GM21515 (cell line): ENCODE results near the gene CPED1.
"Not testable (repeated sequence)": the region's sequence is repeated elsewhere in the genome, so short reads cannot be mapped to it uniquely, and the experiment has no call there.

ENCODE experiments used
- ATAC-seq: cut with Tn5 transposase; IDR thresholded peaks from one replicate; pipeline ENCODE4 v1.9.1; 2021; ENCODE audit not compliant: unreplicated experiment

CPED1 gene

DNA sequence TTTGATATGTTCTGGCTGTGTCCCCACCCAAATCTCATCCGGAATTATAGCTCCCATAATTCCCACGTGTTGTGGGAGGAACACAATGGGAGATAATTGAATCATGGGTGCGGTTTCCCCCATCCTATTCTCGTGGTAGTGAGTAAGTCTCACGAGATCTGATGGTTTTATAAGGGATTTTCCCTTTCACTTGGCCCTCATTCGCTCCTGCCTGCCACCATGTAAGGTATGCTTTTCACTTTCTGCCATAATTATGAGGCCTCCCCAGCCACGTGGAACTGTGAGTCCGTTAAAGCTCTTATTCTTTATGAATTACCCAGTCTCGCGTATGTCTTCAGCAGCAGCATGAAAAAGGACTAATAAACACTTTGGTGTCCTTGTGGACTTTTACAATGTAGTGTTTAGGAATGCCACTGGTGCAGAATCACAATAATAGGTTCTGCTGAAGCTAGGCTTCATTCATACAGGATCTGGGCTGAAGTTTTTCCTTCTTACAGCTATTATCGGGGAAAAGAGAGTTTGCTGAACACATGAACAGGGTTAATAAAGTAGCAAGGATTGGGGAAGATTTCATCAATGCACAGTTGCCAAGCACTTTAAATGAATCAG lies 74.3 kb downstream of the CPED1 start:
- no peak for ATAC-seq

GRCh38 chr7:121067717-121068116 lies 79.2 kb downstream of the CPED1 start:
- ATAC-seq, result not testable (repeated sequence)

DNA sequence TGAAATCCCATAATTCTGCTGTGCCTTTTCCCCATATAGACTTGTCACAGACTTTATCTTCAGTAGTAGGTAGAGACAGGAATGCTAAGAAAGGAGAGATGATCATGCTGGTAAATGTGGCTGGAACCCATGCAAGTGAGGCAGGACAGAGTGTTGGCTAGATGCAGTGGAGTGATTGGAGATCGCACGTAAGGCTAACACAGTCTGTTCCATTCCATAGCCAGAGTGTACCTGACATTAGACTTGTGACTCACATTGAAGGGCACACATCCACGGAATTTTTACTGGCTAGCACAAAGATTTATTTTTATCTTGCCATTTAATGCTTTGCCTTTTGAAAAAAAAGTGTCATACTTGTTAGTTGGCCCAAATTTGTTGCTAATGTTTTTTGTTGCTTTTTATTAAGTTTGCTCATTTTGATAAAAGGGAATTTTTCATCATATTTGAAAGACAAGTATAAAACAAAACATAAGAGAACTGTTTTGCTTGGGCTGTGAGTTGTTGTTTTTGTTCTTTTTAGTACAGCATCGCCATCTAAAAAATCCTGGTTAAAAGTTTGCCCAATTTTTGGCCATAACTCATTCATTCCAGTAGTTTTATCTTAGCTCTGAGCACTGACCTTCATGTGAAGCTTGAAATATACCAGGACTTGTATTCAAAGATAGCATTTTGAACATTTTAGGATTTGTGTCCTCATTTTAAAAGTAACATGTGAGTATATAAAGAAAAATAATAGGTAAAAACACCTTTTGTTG lies 81.0 kb downstream of the CPED1 start:
- ATAC-seq, result no peak

DNA sequence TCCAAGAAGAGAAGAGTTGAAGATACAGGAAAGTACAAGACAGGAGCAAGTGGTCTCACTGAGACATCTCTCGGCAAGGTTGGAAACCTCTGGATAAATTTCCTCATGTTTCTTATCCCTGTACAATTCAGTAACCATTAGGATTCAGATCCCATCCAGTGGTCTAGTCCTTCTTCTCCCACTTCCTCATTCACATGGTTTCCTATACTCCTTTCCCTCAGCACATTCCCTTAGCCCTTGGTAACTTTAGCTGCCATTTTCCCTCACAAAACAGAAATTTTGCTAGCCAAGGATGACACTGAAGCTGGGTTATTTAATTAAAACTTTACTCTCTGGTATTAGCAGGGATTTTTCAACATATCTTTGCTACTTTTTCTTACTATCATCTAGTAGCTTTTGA lies 82.6 kb downstream of the CPED1 start:
- ATAC-seq, result no peak

DNA sequence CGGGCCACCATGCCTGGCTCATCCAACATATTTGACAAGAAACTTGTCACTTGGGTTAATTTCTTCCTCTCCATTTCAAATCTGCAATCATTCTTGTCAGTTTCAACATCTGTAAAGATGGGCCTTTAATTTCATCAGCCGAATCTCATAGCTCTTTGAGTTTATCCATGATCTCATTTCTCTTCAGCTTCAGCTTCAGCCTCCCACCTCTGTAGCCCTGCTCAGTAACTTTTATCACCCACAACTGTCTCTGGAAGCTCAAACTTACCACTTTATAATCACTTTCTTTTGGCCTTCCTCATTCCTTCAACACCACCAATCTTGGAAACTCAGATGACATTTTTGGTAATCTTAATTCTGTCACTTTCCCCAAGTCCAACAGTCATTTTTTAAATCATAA lies 83.2 kb downstream of the CPED1 start:
- ATAC-seq, result no peak

- ATAC-seq, result no peak
Measured at GRCh38 chr7:121072826-121073225, 84.3 kb downstream of the CPED1 start.

- no peak for ATAC-seq
Measured at GRCh38 chr7:121073463-121074099, 85.1 kb downstream of the CPED1 start.

DNA sequence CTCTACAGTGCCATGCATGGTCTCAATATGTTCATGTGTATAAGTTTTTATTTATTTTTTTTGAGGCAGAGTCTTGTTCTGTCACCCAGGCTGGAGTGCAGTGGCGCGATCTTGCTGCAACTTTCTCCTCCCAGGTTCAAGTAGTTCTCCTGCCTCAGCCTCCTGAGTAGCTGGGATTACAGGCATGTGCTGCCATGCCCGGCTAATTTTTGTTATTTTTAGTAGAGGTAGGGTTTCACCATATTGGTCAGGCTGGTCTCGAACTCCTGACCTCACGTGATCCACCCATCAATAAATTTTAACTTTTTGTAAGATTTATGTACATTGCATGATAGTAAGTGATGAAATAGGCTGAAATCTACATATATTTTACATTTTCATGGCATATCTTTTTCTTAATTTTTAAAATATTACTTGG lies 86.9 kb downstream of the CPED1 start:
- not testable (repeated sequence) for ATAC-seq

DNA sequence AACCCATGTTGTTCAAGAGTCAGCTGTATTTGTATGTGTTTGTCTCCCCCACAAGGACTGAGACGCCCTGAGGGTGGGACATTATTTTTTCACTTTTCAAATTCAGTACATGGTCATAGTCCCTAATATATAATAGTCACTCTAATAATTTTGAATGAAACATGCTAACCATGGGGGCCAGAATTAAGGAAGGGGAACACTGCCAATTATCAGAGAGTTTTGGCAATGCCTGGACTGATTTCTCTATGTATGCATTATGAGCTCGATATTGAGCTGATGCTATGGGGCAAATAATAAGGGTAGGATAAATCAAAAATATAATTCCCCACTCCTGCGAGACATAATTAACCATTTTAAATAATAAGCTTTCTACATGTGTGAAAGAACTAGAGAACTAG lies 87.4 kb downstream of the CPED1 start:
- no peak for ATAC-seq

DNA sequence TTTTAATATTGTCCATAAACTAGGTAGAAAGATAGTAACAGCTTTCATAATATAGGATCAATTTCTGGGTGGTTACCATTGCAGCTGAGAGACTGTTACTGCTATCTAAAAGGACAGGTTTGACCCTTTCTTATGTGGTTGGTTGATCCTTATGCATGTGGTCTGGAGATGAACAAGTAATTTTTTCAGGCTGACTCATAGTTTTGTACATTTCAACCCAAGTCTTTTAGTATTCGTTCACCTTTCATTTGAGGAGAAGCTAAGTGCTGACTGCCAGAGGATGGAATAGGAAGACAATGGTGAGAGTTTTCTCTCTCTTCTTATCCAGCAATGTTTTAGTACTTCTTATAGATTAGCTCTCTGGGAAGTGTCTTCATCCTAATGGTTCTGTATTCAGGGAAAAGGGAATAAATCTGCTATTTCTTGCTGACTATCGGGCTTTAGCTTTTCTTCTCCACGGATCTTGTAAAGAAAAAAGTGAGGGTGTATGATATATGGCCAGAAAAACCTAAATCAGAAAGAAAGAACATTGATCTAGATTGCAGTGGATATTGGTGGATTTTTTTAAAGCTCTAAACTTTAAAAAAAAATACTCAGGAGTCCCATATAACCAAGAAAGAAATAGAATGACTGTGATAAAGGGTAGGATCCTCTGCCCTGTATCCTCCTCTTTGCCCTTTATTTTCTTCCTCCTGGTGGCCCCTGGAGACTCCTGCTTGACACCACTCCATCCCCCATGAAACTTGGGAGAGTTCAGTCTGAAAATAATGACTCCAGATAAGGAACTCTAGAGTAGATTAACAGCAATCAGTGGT lies 88.0 kb downstream of the CPED1 start:
- no peak for ATAC-seq

- no peak for ATAC-seq
Measured at GRCh38 chr7:121077165-121077630, 88.7 kb downstream of the CPED1 start.

DNA sequence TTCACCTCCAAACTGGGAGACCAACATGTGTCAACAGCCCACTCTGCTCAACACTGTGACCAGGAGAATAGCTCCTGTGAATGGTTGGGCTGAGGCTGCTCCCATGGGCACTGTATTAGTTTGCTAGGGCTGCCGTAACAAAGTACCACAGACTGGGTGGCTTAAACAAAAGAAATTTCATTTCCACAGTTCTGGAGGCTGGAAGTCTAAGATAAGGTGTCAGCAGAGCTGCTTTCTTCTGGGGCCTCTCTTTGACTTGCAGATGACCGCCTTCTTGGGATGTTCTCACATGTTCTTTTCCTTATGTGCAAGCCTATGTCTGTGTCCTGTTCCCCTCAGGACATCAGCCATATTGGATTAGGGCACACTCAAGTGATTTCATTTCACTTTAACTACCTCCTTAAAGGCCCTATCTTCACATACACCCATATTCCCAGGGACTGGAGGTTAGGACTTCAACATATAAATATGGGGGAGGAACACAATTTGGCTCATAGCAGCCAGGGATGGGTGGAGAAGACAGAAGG lies 90.3 kb downstream of the CPED1 start:
- no peak for ATAC-seq

DNA sequence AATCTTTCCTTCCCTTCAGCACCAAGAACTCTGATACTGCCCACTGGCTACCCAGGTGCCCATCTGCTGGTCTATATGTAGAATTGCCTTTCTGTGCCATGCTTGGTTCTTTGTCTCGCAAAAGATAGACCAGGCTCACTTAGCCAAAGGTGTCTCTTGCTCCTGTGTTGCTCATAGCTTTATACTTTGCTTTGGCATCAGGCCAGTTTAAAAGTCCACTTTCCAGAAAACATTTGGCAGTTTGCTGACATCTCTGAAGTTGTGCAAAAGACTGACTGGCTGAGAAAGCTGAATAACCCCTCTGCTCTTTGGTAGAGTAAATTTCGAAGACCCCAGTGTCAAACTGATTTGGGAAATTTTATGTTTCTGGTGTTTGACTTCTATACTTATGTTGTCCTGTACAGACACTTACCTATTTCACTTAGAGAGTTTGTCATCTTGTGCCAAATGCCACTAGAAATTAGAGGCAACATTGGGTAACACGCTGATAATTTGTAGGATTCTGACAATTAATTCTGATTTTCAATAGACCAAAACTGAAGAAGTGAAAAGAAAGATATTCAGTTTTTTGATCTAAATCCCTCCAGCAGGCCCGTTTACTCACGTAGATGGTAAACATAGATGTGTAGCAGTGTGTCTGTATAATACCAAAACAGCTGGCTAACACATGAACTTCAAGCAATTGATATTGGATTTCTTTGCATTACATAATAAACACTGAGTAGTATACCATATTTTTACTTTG lies 91.1 kb downstream of the CPED1 start:
- no peak for ATAC-seq

DNA sequence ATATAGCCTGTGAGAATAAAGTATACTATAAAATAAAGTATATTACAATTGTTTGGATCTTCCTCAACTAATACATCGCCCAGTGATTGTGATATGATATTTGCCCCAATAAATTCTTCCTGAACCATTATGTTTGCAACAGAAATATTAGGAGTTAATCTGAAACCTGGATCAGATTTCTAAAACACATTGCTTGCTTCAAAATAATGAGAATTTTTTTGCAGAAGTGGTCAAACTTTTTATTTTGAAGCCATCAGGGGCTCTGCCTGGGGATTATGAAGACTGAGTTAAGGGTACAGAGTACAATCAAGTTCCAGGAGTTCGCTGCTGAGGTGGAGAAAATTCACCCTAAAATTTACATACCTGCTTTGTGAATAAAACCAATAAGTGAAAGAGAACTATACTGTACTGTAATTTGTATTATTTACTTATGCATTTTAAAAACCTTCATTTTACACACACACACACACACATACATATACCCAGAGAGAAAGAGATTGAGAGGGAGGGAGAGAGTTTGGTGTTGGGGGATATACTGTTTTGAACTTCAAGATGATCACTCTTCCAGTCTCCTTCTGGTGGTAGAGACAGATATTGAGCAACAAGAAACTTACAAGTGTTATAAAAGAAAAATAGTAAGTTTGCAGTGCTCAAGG lies 91.9 kb downstream of the CPED1 start:
- ATAC-seq, result no peak

DNA sequence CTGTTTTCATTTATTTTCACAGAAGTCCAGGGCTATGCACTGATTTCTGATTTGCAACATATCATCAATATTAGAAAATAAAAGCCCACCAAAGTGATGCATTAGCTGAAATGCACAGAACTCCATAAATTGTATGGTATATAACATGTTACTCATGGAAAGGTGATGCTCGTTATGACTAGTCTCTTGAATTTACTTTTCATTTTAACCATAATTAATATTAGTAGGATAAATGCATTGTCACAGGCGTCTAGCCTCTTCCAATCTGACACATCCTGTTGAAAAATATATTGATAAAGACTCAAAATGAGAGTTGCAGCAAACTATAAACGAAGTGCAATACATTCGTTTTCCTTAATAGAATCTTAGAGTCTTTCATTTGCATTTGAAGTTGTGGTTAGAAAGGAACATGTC lies 92.4 kb downstream of the CPED1 start:
- no peak for ATAC-seq

- peak; percentile 91 for ATAC-seq
Measured at GRCh38 chr7:121081327-121081936, 92.9 kb downstream of the CPED1 start.

DNA sequence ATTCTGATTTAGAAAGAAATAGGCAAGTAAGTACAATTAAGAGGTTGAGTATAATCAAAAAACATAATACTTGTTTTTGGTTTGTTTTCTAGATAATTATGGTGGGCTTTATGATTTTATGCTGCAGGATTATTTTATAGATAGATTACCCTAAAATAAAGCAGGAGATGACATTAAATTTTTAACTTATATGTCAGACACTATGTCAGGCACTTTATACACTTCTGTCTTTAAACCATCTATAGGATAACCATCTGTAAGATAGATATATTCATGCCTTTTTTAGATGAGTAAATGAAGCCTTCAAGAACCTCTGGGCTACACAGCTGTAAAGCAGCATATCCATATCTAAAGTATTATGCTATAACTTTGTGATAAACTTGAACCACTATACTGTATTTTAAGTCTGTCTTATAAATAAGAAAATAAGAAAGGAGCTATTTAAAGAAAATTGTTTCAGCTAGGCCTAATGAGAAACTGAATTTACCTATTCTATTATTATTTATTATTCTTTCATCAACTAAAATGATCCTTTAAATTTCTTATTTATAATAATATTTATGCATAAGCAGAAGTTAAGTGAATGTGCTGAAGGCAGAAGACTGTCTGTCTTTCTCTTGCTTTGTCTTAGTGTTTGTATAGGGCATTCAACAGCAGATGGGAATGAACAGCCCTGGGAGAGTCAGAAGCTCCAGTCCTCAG lies 94.0 kb downstream of the CPED1 start:
- ATAC-seq, result no peak

- no peak for ATAC-seq
Measured at GRCh38 chr7:121083138-121083789, 94.8 kb downstream of the CPED1 start.
